GM18861 (cell line): Measurements from ENCODE around the gene NAT10.
A peak's percentile ranks its signal among the peaks of the same experiment; 100 is the strongest.

ENCODE experiments used
- ATAC-seq: cut with Tn5 transposase; IDR thresholded peaks from one replicate; pipeline ENCODE4 v1.9.1; 2021; ENCODE audit not compliant: unreplicated experiment

NAT10 gene

GRCh38 chr11:34148504-34149165 lies 43.2 kb downstream of the NAT10 start:
- ATAC-seq = no peak

- no peak for ATAC-seq
Measured at GRCh38 chr11:34149274-34149673, 43.8 kb downstream of the NAT10 start.

- no peak for ATAC-seq
Measured at GRCh38 chr11:34149786-34150185, 44.4 kb downstream of the NAT10 start.

- no peak for ATAC-seq
Measured at GRCh38 chr11:34150494-34151151, 45.2 kb downstream of the NAT10 start.

- ATAC-seq = no peak
Measured at GRCh38 chr11:34151166-34151565, 45.7 kb downstream of the NAT10 start.

- ATAC-seq = no peak
Measured at GRCh38 chr11:34151916-34152845, 46.8 kb downstream of the NAT10 start.

GRCh38 chr11:34154059-34154875 lies 48.8 kb downstream of the NAT10 start:
- ATAC-seq = peak; percentile 58

GRCh38 chr11:34155057-34155756 lies 49.8 kb downstream of the NAT10 start:
- ATAC-seq = no peak

- ATAC-seq = no peak
Measured at GRCh38 chr11:34155757-34156062, 50.3 kb downstream of the NAT10 start.

GRCh38 chr11:34157163-34157562 lies 51.7 kb downstream of the NAT10 start:
- no peak for ATAC-seq

GRCh38 chr11:34158661-34159060 lies 53.2 kb downstream of the NAT10 start:
- no peak for ATAC-seq

- ATAC-seq = no peak
Measured at GRCh38 chr11:34160049-34160721, 54.8 kb downstream of the NAT10 start.

- no peak for ATAC-seq
Measured at GRCh38 chr11:34160791-34161190, 55.4 kb downstream of the NAT10 start.

GRCh38 chr11:34161361-34161760 lies 55.9 kb downstream of the NAT10 start:
- no peak for ATAC-seq

- ATAC-seq = no peak
Measured at GRCh38 chr11:34161812-34162492, 56.5 kb downstream of the NAT10 start.

GRCh38 chr11:34162493-34162820 lies 57.0 kb downstream of the NAT10 start:
- no peak for ATAC-seq

GRCh38 chr11:34162856-34163255 lies 57.4 kb downstream of the NAT10 start:
- ATAC-seq = no peak

GRCh38 chr11:34165121-34165520 lies 59.7 kb downstream of the NAT10 start:
- ATAC-seq = no peak

GRCh38 chr11:34165786-34166555 lies 60.5 kb downstream of the NAT10 start:
- ATAC-seq = no peak
